H9 (cell line): ENCODE measurements around the gene DOK5. TPM values are rescaled to one million over a fixed set of nuclear protein-coding genes. Genes with fewer than 3 reads are reported as not detected.

Source experiments
- DNase-seq: peaks from one replicate; pipeline ENCODE4 v3.0.0-alpha.2; 2017
- H2AFZ ChIP-seq: one replicate; pipeline ENCODE4 v1.6.1; 2013; ENCODE audit warnings: mild to moderate bottlenecking, low read length, control low read depth, moderate library complexity
- H2AK5ac ChIP-seq: 2 replicates; pipeline ENCODE4 v1.6.1; 2013; ENCODE audit warnings: low read length, control low read depth, mixed read lengths; ENCODE audit not compliant: insufficient read length
- H2BK120ac ChIP-seq: one replicate; pipeline ENCODE4 v1.6.1; 2013; ENCODE audit warnings: low read depth, mild to moderate bottlenecking, low read length, control low read depth, inconsistent platforms; ENCODE audit not compliant: poor library complexity, severe bottlenecking
- H2BK12ac ChIP-seq: 2 replicates; pipeline ENCODE4 v1.6.1; 2013; ENCODE audit warnings: low read length, control low read depth, mixed read lengths, low read depth; ENCODE audit not compliant: insufficient read length
- H2BK15ac ChIP-seq: 2 replicates; pipeline ENCODE4 v1.6.1; 2013; ENCODE audit warnings: low read depth, low read length, control low read depth
- H2BK20ac ChIP-seq: one replicate; pipeline ENCODE4 v1.6.1; 2013; ENCODE audit warnings: low read depth, mild to moderate bottlenecking, low read length, control low read depth, inconsistent platforms; ENCODE audit not compliant: poor library complexity, severe bottlenecking
- H2BK5ac ChIP-seq: 2 replicates; pipeline ENCODE4 v1.6.1; 2013; ENCODE audit warnings: low read length, control low read depth, mixed read lengths; ENCODE audit not compliant: insufficient read length
- H3K14ac ChIP-seq: 2 replicates; pipeline ENCODE4 v1.6.1; 2013; ENCODE audit warnings: low read length, control low read depth; ENCODE audit not compliant: insufficient read depth
- H3K18ac ChIP-seq: 2 replicates; pipeline ENCODE4 v1.6.1; 2013; ENCODE audit warnings: low read depth, mild to moderate bottlenecking, mixed read lengths, low read length, control low read depth; ENCODE audit not compliant: insufficient read length
- H3K23ac ChIP-seq: 2 replicates; pipeline ENCODE4 v1.6.1; 2013; ENCODE audit warnings: low read length, control low read depth, mixed read lengths, low read depth; ENCODE audit not compliant: insufficient read length
- H3K23me2 ChIP-seq: 2 replicates; pipeline ENCODE4 v1.6.1; 2013; ENCODE audit warnings: low read depth, mild to moderate bottlenecking, mixed read lengths, low read length, control low read depth; ENCODE audit not compliant: insufficient read length, poor library complexity, severe bottlenecking
- H3K27ac ChIP-seq: 2 replicates; pipeline ENCODE4 v1.5.1; 2013; ENCODE audit warnings: low read length, control low read depth, mixed read lengths, low read depth; ENCODE audit not compliant: insufficient read length
- H3K27me3 ChIP-seq: 2 replicates; pipeline ENCODE4 v1.6.1; 2013; ENCODE audit warnings: low read length, control low read depth, inconsistent platforms; ENCODE audit not compliant: insufficient read depth
- H3K4ac ChIP-seq: 2 replicates; pipeline ENCODE4 v1.6.1; 2013; ENCODE audit warnings: low read depth, mild to moderate bottlenecking, control low read depth, inconsistent platforms, low read length, moderate library complexity
- H3K4me1 ChIP-seq: 2 replicates; pipeline ENCODE4 v1.6.1; 2013; ENCODE audit warnings: low read length, control low read depth, inconsistent platforms; ENCODE audit not compliant: insufficient read depth
- H3K4me2 ChIP-seq: 2 replicates; pipeline ENCODE4 v1.6.1; 2013; ENCODE audit warnings: low read length, control low read depth, mixed read lengths; ENCODE audit not compliant: insufficient read length, insufficient read depth
- H3K56ac ChIP-seq: 2 replicates; pipeline ENCODE4 v1.6.1; 2013; ENCODE audit warnings: low read depth, mild to moderate bottlenecking, mixed read lengths, low read length, control low read depth; ENCODE audit not compliant: insufficient read length
- H3K79me1 ChIP-seq: 2 replicates; pipeline ENCODE4 v1.6.1; 2013; ENCODE audit warnings: low read depth, mild to moderate bottlenecking, moderate library complexity, low read length, control low read depth, inconsistent platforms; ENCODE audit not compliant: insufficient read depth, poor library complexity, severe bottlenecking
- H3K79me2 ChIP-seq: 2 replicates; pipeline ENCODE4 v1.6.1; 2013; ENCODE audit warnings: low read length, control low read depth, inconsistent platforms; ENCODE audit not compliant: insufficient read depth
- H3K9ac ChIP-seq: 2 replicates; pipeline ENCODE4 v1.6.1; 2013; ENCODE audit warnings: low read length, control low read depth, mixed read lengths; ENCODE audit not compliant: insufficient read length; ENCODE audit errors: extremely low read depth
- H3K9me3 ChIP-seq: one replicate; pipeline ENCODE4 v1.6.1; 2013; ENCODE audit warnings: low read depth, low read length, inconsistent platforms; ENCODE audit not compliant: control insufficient read depth
- H3T11ph ChIP-seq: one replicate; pipeline ENCODE4 v1.6.1; 2013; ENCODE audit warnings: mild to moderate bottlenecking, low read length, control low read depth, inconsistent platforms
- H4K20me1 ChIP-seq: one replicate; pipeline ENCODE4 v1.6.1; 2013; ENCODE audit not compliant: control insufficient read depth, insufficient read length, insufficient read depth
- H4K5ac ChIP-seq: 2 replicates; pipeline ENCODE4 v1.6.1; 2013; ENCODE audit warnings: low read depth, mild to moderate bottlenecking, mixed read lengths, low read length, control low read depth; ENCODE audit not compliant: insufficient read length
- H4K8ac ChIP-seq: replicated peaks from 2 replicates; pipeline ENCODE4 v1.6.1; 2013; ENCODE audit warnings: low read length, control low read depth, mixed read lengths, low read depth; ENCODE audit not compliant: insufficient read length
- H4K91ac ChIP-seq: 2 replicates; pipeline ENCODE4 v1.6.1; 2013; ENCODE audit warnings: low read depth, mild to moderate bottlenecking, moderate library complexity, mixed read lengths, low read length, control low read depth; ENCODE audit not compliant: insufficient read length
- H3K27ac Mint-ChIP-seq, 3 experiments: 2 replicates in 2 of 3; 3 replicates in 1 of 3; pipeline ENCODE4 v1.8.0; 2020 to 2021; ENCODE audit warnings: mixed read lengths in 3 of 3, mild to moderate bottlenecking in 1 of 3, moderate library complexity in 1 of 3
- H3K27me3 Mint-ChIP-seq: 2 replicates; pipeline ENCODE4 v1.8.0; 2021; ENCODE audit warnings: low read depth, mild to moderate bottlenecking, moderate library complexity, mixed read lengths
- H3K36me3 Mint-ChIP-seq, 3 experiments: 2 replicates in 2 of 3; 3 replicates in 1 of 3; pipeline ENCODE4 v1.8.0; 2020 to 2021; ENCODE audit warnings: low read depth in 3 of 3, mixed read lengths in 3 of 3; ENCODE audit not compliant: insufficient read depth in 1 of 3
- H3K4me1 Mint-ChIP-seq, 2 experiments: 2 replicates each; pipeline ENCODE4 v1.8.0; 2020; ENCODE audit warnings: mixed read lengths in 2 of 2
- H3K4me3 Mint-ChIP-seq, 2 experiments: 2 replicates in 1 of 2; 3 replicates in 1 of 2; pipeline ENCODE4 v1.8.0; 2020 to 2021; ENCODE audit warnings: mild to moderate bottlenecking in 2 of 2, mixed read lengths in 2 of 2, moderate library complexity in 1 of 2
- H3K9me3 Mint-ChIP-seq, 2 experiments: 2 replicates in 1 of 2; 3 replicates in 1 of 2; pipeline ENCODE4 v1.8.0; 2020; ENCODE audit warnings: mild to moderate bottlenecking in 2 of 2, mixed read lengths in 2 of 2, moderate library complexity in 1 of 2
- WGBS: extraction: QIAGEN DNeasy Blood & Tissue Kit; methylation state at CpG from one replicate; pipeline ENCODE4 v1.1.7; 2013; ENCODE audit warnings: missing lambda C conversion rate, low lambda C conversion rate, mixed read lengths; ENCODE audit not compliant: insufficient read length; ENCODE audit errors: extremely low coverage; 5-methylcytosine and 5-hydroxymethylcytosine counted together
- total RNA-seq: library from RNA; stranded (reverse); gene quantifications from 2 replicates; pipeline ENCODE4 v1.2.1, GENCODE V29; 2021
- TF ChIP-seq, protein P1 (sequence below): fragments of 200-600 bp; sonication (generic); conservative IDR thresholded peaks from 3 replicates; pipeline ENCODE4 v1.8.0; 2021; ENCODE audit warnings: antibody characterized with exemption, mild to moderate bottlenecking

The DOK5 gene
- total RNA-seq, 1 experiment from 2014 or later: 4.5 TPM

DNA sequence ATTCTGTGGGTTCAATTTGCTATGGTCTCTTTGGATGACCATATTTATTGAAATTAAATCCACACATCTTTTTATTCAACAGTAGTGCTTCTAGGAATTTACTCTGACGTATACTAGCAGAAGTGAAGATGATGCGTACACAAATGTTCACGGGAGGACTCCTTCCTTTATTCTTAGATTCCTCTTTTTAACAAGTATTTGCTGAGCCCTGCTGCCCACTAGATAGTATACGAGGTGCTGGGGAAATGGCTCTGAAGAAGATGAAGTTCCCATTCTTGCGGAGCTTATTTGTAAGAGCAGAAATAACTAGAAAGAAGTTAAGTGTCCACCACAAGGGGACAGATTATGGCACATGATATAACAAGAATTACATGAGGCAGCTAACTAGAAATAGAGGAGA, 145.2 kb downstream of the DOK5 start:
- Mint-ChIP-seq H3K4me3 (no peak overlapping the region), H3K4me1 (peaks cover 14 to 17% of the 10 kb centered on the region in 2 experiments), H3K9me3 (no peaks in the 10 kb centered on the region; a peak in 1 of 5 replicates), H3K36me3 (no peaks in the 10 kb centered on the region; a peak in 1 of 7 replicates), H3K27ac (no peak overlapping the region), H3K27me3 (no peaks in the 10 kb centered on the region)
- WGBS: no CpG with 5 or more reads among the region's 5 CpGs
- Histone ChIP-seq H3K9ac (no peak overlapping the region), H3K4ac (no peak overlapping the region), H3K4me2 (no peak overlapping the region), H3K79me2 (no peaks in the 10 kb centered on the region), H3T11ph (no peak overlapping the region), H4K91ac (no peak overlapping the region), H3K23ac (no peak overlapping the region), H3K27me3 (no peaks in the 10 kb centered on the region), H3K27ac (no peak overlapping the region), H2AFZ (no peak overlapping the region), H2BK15ac (no peak overlapping the region), H3K4me1 (peaks cover 3% of the 10 kb centered on the region; the same call in 1 of the 2 replicates), H4K20me1 (no peaks in the 10 kb centered on the region), H3K18ac (no peak overlapping the region), H2BK12ac (no peak overlapping the region), H4K8ac (no peak overlapping the region), H2BK120ac (no peak overlapping the region), H3K14ac (no peak overlapping the region), H3K9me3 (no peaks in the 10 kb centered on the region), H2BK5ac (no peak overlapping the region), H2BK20ac (no peak overlapping the region), H3K23me2 (no peaks in the 10 kb centered on the region), H3K56ac (no peak overlapping the region), H2AK5ac (no peak overlapping the region), H4K5ac (no peak overlapping the region), H3K79me1 (no peaks in the 10 kb centered on the region)
- no peak for DNase-seq
- TF ChIP-seq, protein P1, sequence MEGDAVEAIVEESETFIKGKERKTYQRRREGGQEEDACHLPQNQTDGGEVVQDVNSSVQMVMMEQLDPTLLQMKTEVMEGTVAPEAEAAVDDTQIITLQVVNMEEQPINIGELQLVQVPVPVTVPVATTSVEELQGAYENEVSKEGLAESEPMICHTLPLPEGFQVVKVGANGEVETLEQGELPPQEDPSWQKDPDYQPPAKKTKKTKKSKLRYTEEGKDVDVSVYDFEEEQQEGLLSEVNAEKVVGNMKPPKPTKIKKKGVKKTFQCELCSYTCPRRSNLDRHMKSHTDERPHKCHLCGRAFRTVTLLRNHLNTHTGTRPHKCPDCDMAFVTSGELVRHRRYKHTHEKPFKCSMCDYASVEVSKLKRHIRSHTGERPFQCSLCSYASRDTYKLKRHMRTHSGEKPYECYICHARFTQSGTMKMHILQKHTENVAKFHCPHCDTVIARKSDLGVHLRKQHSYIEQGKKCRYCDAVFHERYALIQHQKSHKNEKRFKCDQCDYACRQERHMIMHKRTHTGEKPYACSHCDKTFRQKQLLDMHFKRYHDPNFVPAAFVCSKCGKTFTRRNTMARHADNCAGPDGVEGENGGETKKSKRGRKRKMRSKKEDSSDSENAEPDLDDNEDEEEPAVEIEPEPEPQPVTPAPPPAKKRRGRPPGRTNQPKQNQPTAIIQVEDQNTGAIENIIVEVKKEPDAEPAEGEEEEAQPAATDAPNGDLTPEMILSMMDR: no peak
